Measurements from ENCODE around the gene PTGER1.

PTGER1 gene

GRCh38 chr19:14502334-14503092 is 27.4 kb upstream of the PTGER1 start:
- DNase-seq = no peak

GRCh38 chr19:14497228-14497921 is 22.2 kb upstream of the PTGER1 start:
- DNase-seq = peak in 12 of 14 donors; percentile 15 to 81 (median 62)

GRCh38 chr19:14496834-14497227 is 21.7 kb upstream of the PTGER1 start:
- DNase-seq = peak in 5 of 14 donors; percentile 44 to 85 (median 65)

- DNase-seq = peak; percentile 46 to 99 (median 97)
Measured at GRCh38 chr19:14496029-14496833, 21.1 kb upstream of the PTGER1 start, which contains the start of gene GIPC1. Gene GIPC1, minus strand, starts transcription at chr19:14496127. Its CDS starts 13,151 bp downstream, at chr19:14482976.

- DNase-seq = no peak
Measured at GRCh38 chr19:14495672-14496028, 20.5 kb upstream of the PTGER1 start.

- no peak for DNase-seq
Measured at GRCh38 chr19:14494910-14495671, 19.9 kb upstream of the PTGER1 start.

- no peak for DNase-seq
Measured at GRCh38 chr19:14494411-14494810, 19.3 kb upstream of the PTGER1 start.

GRCh38 chr19:14492756-14493337 is 17.7 kb upstream of the PTGER1 start:
- DNase-seq = no peak

- DNase-seq = no peak
Measured at GRCh38 chr19:14487370-14488125, 12.4 kb upstream of the PTGER1 start.

- DNase-seq = no peak
Measured at GRCh38 chr19:14482172-14482941, 7.2 kb upstream of the PTGER1 start.

- DNase-seq = no peak
Measured at GRCh38 chr19:14480700-14481079, 5.5 kb upstream of the PTGER1 start.

GRCh38 chr19:14479975-14480699 is 5.0 kb upstream of the PTGER1 start:
- DNase-seq = peak in 2 of 14 donors; percentile 12 to 26

GRCh38 chr19:14479309-14479974 is 4.3 kb upstream of the PTGER1 start:
- DNase-seq = no peak

GRCh38 chr19:14478113-14478545 is 3.0 kb upstream of the PTGER1 start:
- DNase-seq = no peak

GRCh38 chr19:14477418-14478112 is 2.4 kb upstream of the PTGER1 start:
- no peak for DNase-seq

GRCh38 chr19:14476673-14477401 is 1.7 kb upstream of the PTGER1 start:
- DNase-seq = no peak

GRCh38 chr19:14476327-14476672 is 1.1 kb upstream of the PTGER1 start:
- no peak for DNase-seq

- no peak for DNase-seq
Measured at GRCh38 chr19:14474827-14475226, 327 bp downstream of the PTGER1 start.

All from C1 segment of cervical spinal cord (tissue), 14 donors.